Lung (tissue), 12 donors: ENCODE results near the gene NHSL1. TPM values are rescaled to one million over a fixed set of nuclear protein-coding genes. Genes with fewer than 3 reads are reported as not detected.

ENCODE experiments used
- ATAC-seq: fragments of 200-7000 bp; cut with Tn5 transposase; one replicate; pipeline ENCODE4 v1.9.1; 2020; ENCODE audit warnings: moderate number of reproducible peaks; ENCODE audit not compliant: insufficient read depth, low FRiP score
- DNase-seq, 3 donors: peaks; one replicate each; pipeline ENCODE4 v3.0.0-alpha.2; 2013 to 2017
- H3K27ac ChIP-seq, 2 donors: one replicate each; pipeline ENCODE4 v1.5.1; 2013; ENCODE audit warnings: mild to moderate bottlenecking in 2 of 2, moderate library complexity in 2 of 2, control low read depth in 1 of 2, inconsistent platforms in 1 of 2, low read depth in 1 of 2, low read length in 1 of 2
- H3K27me3 ChIP-seq, 3 donors: one replicate each; pipeline ENCODE4 v1.5.1; 2013; ENCODE audit warnings: low read length in 2 of 3; ENCODE audit not compliant: control insufficient read depth in 3 of 3, insufficient read depth in 3 of 3
- H3K36me3 ChIP-seq, 4 donors: one replicate each; pipeline ENCODE4 v1.5.1; 2013; ENCODE audit warnings: low read length in 4 of 4, mild to moderate bottlenecking in 1 of 4, moderate library complexity in 1 of 4; ENCODE audit not compliant: control insufficient read depth in 4 of 4, insufficient read depth in 4 of 4
- H3K4me1 ChIP-seq, 5 donors: one replicate each; pipeline ENCODE4 v1.5.1; 2013; ENCODE audit warnings: low read length in 5 of 5, mild to moderate bottlenecking in 2 of 5, moderate library complexity in 1 of 5; ENCODE audit not compliant: control insufficient read depth in 5 of 5, insufficient read depth in 5 of 5
- H3K4me3 ChIP-seq: one replicate; pipeline ENCODE4 v1.5.1; 2013; ENCODE audit warnings: mild to moderate bottlenecking, control low read depth, moderate library complexity
- H3K9ac ChIP-seq, 2 donors: one replicate each; pipeline ENCODE4 v1.5.1; 2013; ENCODE audit warnings: low read length in 2 of 2, control low read depth in 1 of 2; ENCODE audit not compliant: insufficient read depth in 1 of 2
- H3K9me3 ChIP-seq, 4 donors: one replicate each; pipeline ENCODE4 v1.5.1; 2013; ENCODE audit warnings: low read length in 3 of 4, mild to moderate bottlenecking in 1 of 4, moderate library complexity in 1 of 4; ENCODE audit not compliant: control insufficient read depth in 4 of 4, insufficient read depth in 3 of 4
- WGBS, 2 donors: extraction: QIAGEN DNeasy Blood & Tissue Kit; methylation state at CpG; one replicate each; pipeline ENCODE4 v1.1.7; 2013; 5-methylcytosine and 5-hydroxymethylcytosine counted together
- polyA plus RNA-seq, 2 donors: library from polyadenylated mRNA; stranded (reverse); fragments of 200-250 nt; gene quantifications; one replicate each; pipeline ENCODE4 v1.2.1, GENCODE V29; 2013
- total RNA-seq, 2 donors: library from RNA; depleted of rRNA in 1 of 2; stranded (reverse); fragments of >200 nt in 1 of 2; gene quantifications; one replicate each; pipeline ENCODE4 v1.2.1, GENCODE V29; 2014 to 2021
- TF ChIP-seq, protein P1 (sequence below): IDR thresholded peaks from 2 replicates; pipeline ENCODE4 v1.5.1; 2012; ENCODE audit warnings: mild to moderate bottlenecking; ENCODE audit errors: control extremely low read depth, extremely low read depth
- donor health status: control.
- donor health status: control.
- donor health status: Bipolar disorder and iron deficiency.
- donor health status: healthy.
- donor health status: DM: yes; HTN: yes; CAD: no.

The NHSL1 gene
- total and polyA plus RNA-seq, 4 donors, result 5.2 to 53.7 (median 30.4) TPM

DNA sequence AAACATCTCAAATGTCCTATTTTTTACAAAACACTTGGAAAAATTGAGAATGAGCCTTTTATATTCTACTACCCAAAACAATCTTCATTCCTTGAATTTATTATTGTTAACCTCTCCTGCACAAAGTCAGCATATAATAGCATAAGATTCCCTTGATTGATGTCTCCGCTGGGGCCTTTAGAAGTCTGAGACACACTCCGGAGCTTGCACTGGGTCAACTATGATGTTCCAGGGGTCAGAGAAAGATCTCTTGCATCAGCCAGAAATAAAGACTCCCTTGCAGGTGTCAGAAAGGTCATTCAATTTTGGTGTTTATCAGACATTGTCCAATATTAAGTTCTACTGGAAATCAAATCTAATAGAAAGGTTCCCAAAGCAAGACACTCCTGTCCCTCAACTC, 29.7 kb upstream of the NHSL1 start:
- no peaks in the 10 kb centered on the region for H3K27me3 ChIP-seq
- peaks cover 0 to 17% (median 16%) of the 10 kb centered on the region in 5 donors for H3K4me1 ChIP-seq
- H3K9me3 ChIP-seq, result no peaks in the 10 kb centered on the region
- peaks cover 0 to 1% (median 0%) of the 10 kb centered on the region in 4 donors for H3K36me3 ChIP-seq
- DNase-seq, result no peak
- no peak for ATAC-seq
- WGBS, 2 donors, result 90% methylated on average over 2 of the region's 2 CpGs
- H3K9ac ChIP-seq, result no peak overlapping the region
- no peak overlapping the region for H3K4me3 ChIP-seq
- TF ChIP-seq, protein P1, sequence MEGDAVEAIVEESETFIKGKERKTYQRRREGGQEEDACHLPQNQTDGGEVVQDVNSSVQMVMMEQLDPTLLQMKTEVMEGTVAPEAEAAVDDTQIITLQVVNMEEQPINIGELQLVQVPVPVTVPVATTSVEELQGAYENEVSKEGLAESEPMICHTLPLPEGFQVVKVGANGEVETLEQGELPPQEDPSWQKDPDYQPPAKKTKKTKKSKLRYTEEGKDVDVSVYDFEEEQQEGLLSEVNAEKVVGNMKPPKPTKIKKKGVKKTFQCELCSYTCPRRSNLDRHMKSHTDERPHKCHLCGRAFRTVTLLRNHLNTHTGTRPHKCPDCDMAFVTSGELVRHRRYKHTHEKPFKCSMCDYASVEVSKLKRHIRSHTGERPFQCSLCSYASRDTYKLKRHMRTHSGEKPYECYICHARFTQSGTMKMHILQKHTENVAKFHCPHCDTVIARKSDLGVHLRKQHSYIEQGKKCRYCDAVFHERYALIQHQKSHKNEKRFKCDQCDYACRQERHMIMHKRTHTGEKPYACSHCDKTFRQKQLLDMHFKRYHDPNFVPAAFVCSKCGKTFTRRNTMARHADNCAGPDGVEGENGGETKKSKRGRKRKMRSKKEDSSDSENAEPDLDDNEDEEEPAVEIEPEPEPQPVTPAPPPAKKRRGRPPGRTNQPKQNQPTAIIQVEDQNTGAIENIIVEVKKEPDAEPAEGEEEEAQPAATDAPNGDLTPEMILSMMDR, result no peak
- peak overlapping the region in 1 of 2 donors; percentile 30 for H3K27ac ChIP-seq

DNA sequence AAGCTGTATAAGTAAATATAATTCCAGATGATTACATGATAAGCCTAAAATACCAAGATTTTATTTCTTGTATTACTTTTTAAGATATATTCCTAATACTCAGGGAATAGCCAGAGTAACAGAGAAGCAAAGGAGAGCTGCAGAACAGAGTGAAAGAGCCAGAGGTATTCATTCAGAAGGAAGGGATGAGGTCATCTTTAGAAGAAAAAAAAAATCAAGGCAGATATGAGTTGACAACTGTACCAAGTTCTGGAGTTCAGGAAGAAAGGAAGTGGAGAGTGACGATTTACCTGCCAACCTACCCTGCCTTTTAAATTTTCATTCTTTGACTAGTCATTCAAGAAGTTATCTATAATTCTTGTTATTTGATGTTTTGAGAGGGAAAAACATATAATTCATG, 28.8 kb upstream of the NHSL1 start:
- TF ChIP-seq, protein P1, result no peak
- WGBS, 2 donors, result 56 to 58% methylated on average over 1 of the region's 1 CpG

DNA sequence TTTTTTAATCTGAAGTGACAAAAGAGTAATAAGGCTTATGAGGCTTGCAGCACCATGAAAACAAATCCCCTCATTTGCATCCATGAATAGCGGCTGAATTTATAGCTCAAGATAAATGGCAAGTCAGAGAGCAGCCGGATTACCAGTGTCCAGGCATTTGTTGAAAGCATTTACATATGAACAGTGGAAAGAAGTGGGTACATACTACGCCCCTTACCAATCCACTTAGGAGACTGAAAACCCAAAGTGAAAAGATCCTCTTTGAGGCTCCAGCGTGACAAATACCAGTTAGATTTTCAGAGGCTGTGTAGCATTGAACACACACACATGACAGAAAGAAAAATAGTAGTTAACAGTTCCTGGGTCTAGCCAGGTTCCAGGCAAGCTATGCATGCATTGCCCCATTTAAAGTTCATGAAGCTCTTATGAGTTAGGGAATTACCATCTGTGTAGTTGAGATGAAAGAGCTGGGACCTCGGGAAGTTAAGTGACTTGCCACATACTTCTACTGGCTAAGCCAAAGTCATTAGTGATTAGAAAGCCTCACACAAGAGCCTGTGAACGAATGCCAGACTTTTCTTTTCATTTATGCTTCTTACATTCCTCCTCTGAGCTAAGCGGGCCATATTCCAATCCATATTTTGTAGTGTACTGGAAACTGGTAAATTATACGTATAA, 28.3 kb upstream of the NHSL1 start:
- peak; percentile 63 to 94 (median 89) for DNase-seq
- Histone ChIP-seq H3K9ac (peak overlapping the region in 1 of 2 donors; percentile 69), H3K9me3 (no peaks in the 10 kb centered on the region), H3K4me3 (no peak overlapping the region), H3K36me3 (peaks cover 0 to 1% (median 0%) of the 10 kb centered on the region in 4 donors), H3K4me1 (peaks cover 0 to 17% (median 16%) of the 10 kb centered on the region in 5 donors), H3K27me3 (no peaks in the 10 kb centered on the region), H3K27ac (peak overlapping the region in 1 of 2 donors; percentile 50)
- TF ChIP-seq, protein P1, result no peak
- peak; percentile 38 for ATAC-seq
- 59 to 81% methylated on average over 8 of the region's 8 CpGs for WGBS, 2 donors

More for the DNA sequence above, 28.8 kb upstream of the NHSL1 start:
- DNase-seq (no peak), ATAC-seq (no peak)
- Histone ChIP-seq H3K36me3 (peaks cover 0 to 1% (median 0%) of the 10 kb centered on the region in 4 donors), H3K27ac (peak overlapping the region in 1 of 2 donors; percentile 50), H3K9me3 (no peaks in the 10 kb centered on the region), H3K4me1 (peaks cover 0 to 17% (median 17%) of the 10 kb centered on the region in 5 donors), H3K4me3 (no peak overlapping the region), H3K9ac (peak overlapping the region in 1 of 2 donors; percentile 69), H3K27me3 (no peaks in the 10 kb centered on the region)
